Tibial artery (tissue), 4 donors: Measurements from ENCODE around the gene LMAN2L.

Experiments
- DNase-seq, 2 donors: peaks; one replicate each; pipeline ENCODE4 v3.0.0-alpha.2; 2019
- H3K27ac ChIP-seq, 2 donors: fragments of 200-600 bp; sonication (generic) in 1 of 2; 1 replicate in 1 of 2; 2 replicates in 1 of 2; pipeline ENCODE4 v1.5.1; 2018 to 2019; ENCODE audit warnings: mild to moderate bottlenecking in 1 of 2
- H3K27me3 ChIP-seq, 2 donors: fragments of 200-600 bp; sonication (generic) in 1 of 2; one replicate each; pipeline versions ENCODE4 v1.5.1 to v1.6.0; 2016 to 2019
- H3K36me3 ChIP-seq, 3 donors: fragments of 200-600 bp; sonication (generic) in 2 of 3; one replicate each; pipeline ENCODE4 v1.5.1; 2016 to 2019; ENCODE audit warnings: mild to moderate bottlenecking in 2 of 3
- H3K4me1 ChIP-seq, 4 donors: fragments of 200-600 bp; sonication (generic) in 2 of 4; 1 replicate in 3 of 4; 2 replicates in 1 of 4; pipeline ENCODE4 v1.5.1; 2016 to 2019
- H3K4me3 ChIP-seq, 2 donors: fragments of 200-600 bp; sonication (generic) in 1 of 2; 1 replicate in 1 of 2; 2 replicates in 1 of 2; pipeline ENCODE4 v1.5.1; 2018 to 2019; ENCODE audit warnings: mild to moderate bottlenecking in 2 of 2
- H3K9me3 ChIP-seq, 3 donors: fragments of 200-600 bp; sonication (generic) in 1 of 3; one replicate each; pipeline ENCODE4 v1.5.1; 2016 to 2019
- CTCF ChIP-seq, 2 experiments: fragments of 200-600 bp in 1 of 2; fragments of 450-650 bp in 1 of 2; IDR thresholded peaks; one replicate each; pipeline ENCODE4 v1.5.1; 2017 to 2019; ENCODE audit warnings: antibody characterized with exemption in 2 of 2, mild to moderate bottlenecking in 1 of 2, moderate library complexity in 1 of 2
- intact Hi-C: fragments of 100-400 bp; cut with DNase I; formaldehyde crosslinking; loops from one replicate; pipeline ENCODE4 v1.15.0; 2023; ENCODE audit warnings: low total_unique reads

Gene LMAN2L

GRCh38 chr2:96664366-96664925, 75.4 kb downstream of the LMAN2L start:
- Histone ChIP-seq H3K9me3 (no peaks in the 10 kb centered on the region), H3K4me3 (no peak overlapping the region), H3K27me3 (no peaks in the 10 kb centered on the region), H3K27ac (peak overlapping the region; percentile 62 to 71), H3K36me3 (no peaks in the 10 kb centered on the region), H3K4me1 (peaks cover 0 to 17% (median 14%) of the 10 kb centered on the region in 4 donors)
- DNase-seq = no peak
- TF ChIP-seq CTCF (IDR thresholded peaks at IDR 0.05) = no peak
- intact Hi-C loops = no loop called here

- H3K4me1 ChIP-seq = peaks cover 0 to 17% (median 14%) of the 10 kb centered on the region in 4 donors
- intact Hi-C loops = no loop called here
- H3K9me3 ChIP-seq = no peaks in the 10 kb centered on the region
- TF ChIP-seq CTCF (IDR thresholded peaks at IDR 0.05) = no peak
- no peak overlapping the region for H3K4me3 ChIP-seq
- DNase-seq = no peak
- no peaks in the 10 kb centered on the region for H3K27me3 ChIP-seq
- no peak overlapping the region for H3K27ac ChIP-seq
- H3K36me3 ChIP-seq = no peaks in the 10 kb centered on the region
Observed at GRCh38 chr2:96663829-96664228, 76.0 kb downstream of the LMAN2L start.

- H3K27ac ChIP-seq = no peak overlapping the region
- H3K4me3 ChIP-seq = no peak overlapping the region
- intact Hi-C loops = no loop called here
Observed at GRCh38 chr2:96663177-96663576, 76.7 kb downstream of the LMAN2L start.

GRCh38 chr2:96662360-96662759, 77.5 kb downstream of the LMAN2L start:
- no peaks in the 10 kb centered on the region for H3K9me3 ChIP-seq
- no peaks in the 10 kb centered on the region for H3K36me3 ChIP-seq
- TF ChIP-seq CTCF (IDR thresholded peaks at IDR 0.05) = no peak
- H3K27ac ChIP-seq = no peak overlapping the region
- peaks cover 0 to 17% (median 14%) of the 10 kb centered on the region in 4 donors for H3K4me1 ChIP-seq
- no peak for DNase-seq
- H3K4me3 ChIP-seq = no peak overlapping the region
- no peaks in the 10 kb centered on the region for H3K27me3 ChIP-seq
- intact Hi-C loops = no loop called here

More at GRCh38 chr2:96663177-96663576, 76.7 kb downstream of the LMAN2L start:
- H3K36me3 ChIP-seq = no peaks in the 10 kb centered on the region
- H3K27me3 ChIP-seq = no peaks in the 10 kb centered on the region
- no peak for TF ChIP-seq CTCF (IDR thresholded peaks at IDR 0.05)
- no peaks in the 10 kb centered on the region for H3K9me3 ChIP-seq
- DNase-seq = no peak
- peaks cover 0 to 17% (median 14%) of the 10 kb centered on the region in 4 donors for H3K4me1 ChIP-seq

GRCh38 chr2:96661324-96661723, 78.5 kb downstream of the LMAN2L start:
- no peak for TF ChIP-seq CTCF (IDR thresholded peaks at IDR 0.05)
- intact Hi-C loops = no loop called here

GRCh38 chr2:96656540-96656939, 83.3 kb downstream of the LMAN2L start:
- TF ChIP-seq CTCF (IDR thresholded peaks at IDR 0.05) = no peak
- Histone ChIP-seq H3K4me1 (no peaks in the 10 kb centered on the region), H3K4me3 (no peak overlapping the region), H3K9me3 (no peaks in the 10 kb centered on the region), H3K36me3 (no peaks in the 10 kb centered on the region), H3K27ac (no peak overlapping the region), H3K27me3 (no peaks in the 10 kb centered on the region)
- no peak for DNase-seq
- intact Hi-C loops = no loop called here

More at GRCh38 chr2:96661324-96661723, 78.5 kb downstream of the LMAN2L start:
- H3K4me1 ChIP-seq = peaks cover 0 to 17% (median 14%) of the 10 kb centered on the region in 4 donors
- DNase-seq = no peak
- H3K36me3 ChIP-seq = no peaks in the 10 kb centered on the region
- H3K9me3 ChIP-seq = no peaks in the 10 kb centered on the region
- no peak overlapping the region for H3K4me3 ChIP-seq
- no peaks in the 10 kb centered on the region for H3K27me3 ChIP-seq
- no peak overlapping the region for H3K27ac ChIP-seq
